GM12874 (cell line): Measurements from ENCODE around the gene ITSN1.

ENCODE experiments used
- TF ChIP-seq, protein P1 (sequence below): IDR thresholded peaks from 2 replicates; pipeline ENCODE4 v1.5.1; 2011; ENCODE audit warnings: low read depth, mild to moderate bottlenecking, control low read depth, low read length, moderate library complexity; ENCODE audit not compliant: insufficient read depth

The ITSN1 gene

DNA sequence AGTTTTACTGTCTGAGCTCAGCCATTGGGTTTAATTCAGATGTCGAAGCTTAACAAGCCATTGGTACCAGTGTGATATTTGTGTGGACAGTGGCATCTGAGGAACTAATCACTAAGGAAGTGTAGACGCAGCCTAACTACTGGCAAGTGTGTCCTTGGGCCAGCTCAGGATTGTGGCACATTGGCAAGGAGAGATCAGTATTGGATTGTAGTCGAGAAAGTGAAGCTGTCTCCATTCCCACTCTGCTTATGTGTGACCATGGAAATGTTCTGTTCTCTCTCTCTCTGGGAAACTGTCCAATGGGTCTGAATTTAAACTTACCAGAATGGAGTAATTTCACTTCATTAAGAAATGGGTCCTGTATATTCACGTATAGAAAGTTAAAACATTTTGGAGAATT, 112.2 kb downstream of the ITSN1 start:
- TF ChIP-seq, protein P1, sequence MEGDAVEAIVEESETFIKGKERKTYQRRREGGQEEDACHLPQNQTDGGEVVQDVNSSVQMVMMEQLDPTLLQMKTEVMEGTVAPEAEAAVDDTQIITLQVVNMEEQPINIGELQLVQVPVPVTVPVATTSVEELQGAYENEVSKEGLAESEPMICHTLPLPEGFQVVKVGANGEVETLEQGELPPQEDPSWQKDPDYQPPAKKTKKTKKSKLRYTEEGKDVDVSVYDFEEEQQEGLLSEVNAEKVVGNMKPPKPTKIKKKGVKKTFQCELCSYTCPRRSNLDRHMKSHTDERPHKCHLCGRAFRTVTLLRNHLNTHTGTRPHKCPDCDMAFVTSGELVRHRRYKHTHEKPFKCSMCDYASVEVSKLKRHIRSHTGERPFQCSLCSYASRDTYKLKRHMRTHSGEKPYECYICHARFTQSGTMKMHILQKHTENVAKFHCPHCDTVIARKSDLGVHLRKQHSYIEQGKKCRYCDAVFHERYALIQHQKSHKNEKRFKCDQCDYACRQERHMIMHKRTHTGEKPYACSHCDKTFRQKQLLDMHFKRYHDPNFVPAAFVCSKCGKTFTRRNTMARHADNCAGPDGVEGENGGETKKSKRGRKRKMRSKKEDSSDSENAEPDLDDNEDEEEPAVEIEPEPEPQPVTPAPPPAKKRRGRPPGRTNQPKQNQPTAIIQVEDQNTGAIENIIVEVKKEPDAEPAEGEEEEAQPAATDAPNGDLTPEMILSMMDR: no peak

DNA sequence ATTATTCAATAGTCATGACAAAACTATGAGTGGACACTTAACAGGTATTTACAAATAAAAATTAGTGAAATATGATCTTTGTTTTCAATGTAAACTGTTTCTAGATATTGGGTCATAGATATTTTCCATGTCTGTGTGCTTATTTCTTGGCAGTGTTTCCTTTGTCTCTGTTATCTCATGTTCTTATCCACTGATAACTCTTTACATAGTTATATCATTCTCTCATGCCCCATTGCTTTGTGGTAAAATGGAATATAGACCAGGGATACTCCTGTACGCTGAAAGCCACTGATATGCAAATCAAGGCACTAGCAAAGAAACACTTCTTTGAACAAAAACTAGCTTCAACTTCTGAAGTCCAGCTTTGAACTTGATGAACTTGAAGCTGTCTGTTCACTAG, 113.1 kb downstream of the ITSN1 start:
- TF ChIP-seq, protein P1: no peak

DNA sequence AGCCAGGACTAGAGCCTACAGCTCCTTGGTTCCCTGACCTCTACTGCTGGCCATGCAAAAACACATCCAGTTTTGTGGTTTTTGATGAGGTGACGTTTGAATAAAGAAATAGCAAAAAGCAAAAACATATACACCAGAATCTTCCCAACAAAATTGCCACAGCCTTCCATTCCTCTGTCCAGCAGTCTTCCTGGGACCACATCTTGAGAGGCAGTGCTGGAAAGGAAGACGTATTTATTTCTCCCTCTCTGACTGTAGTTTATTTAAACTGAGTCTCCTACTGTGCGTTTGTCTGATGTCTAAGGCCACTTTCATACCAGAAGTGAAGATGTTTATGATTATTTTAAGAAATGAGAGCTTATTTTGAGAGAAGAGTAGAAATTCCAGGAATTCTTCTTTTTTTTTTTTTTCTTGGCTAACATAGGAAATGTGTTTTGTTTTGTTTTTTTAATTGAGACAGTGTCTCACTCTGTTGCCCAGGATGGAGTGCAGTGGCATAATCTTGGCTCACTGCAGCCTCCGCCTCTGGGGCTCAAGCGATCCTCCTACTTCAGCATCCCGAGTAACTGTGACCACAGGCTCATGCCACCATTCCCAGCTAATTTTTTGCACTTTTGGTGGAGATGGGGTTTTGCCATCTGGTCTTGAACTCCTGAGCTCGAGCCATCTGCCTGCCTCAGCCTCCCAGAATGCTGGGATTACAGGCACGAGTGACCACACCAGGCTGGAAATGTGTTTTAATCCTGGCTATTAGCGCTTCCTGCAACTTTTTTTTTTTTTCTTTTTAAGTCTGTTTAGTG, 118.5 kb downstream of the ITSN1 start:
- TF ChIP-seq, protein P1: no peak

DNA sequence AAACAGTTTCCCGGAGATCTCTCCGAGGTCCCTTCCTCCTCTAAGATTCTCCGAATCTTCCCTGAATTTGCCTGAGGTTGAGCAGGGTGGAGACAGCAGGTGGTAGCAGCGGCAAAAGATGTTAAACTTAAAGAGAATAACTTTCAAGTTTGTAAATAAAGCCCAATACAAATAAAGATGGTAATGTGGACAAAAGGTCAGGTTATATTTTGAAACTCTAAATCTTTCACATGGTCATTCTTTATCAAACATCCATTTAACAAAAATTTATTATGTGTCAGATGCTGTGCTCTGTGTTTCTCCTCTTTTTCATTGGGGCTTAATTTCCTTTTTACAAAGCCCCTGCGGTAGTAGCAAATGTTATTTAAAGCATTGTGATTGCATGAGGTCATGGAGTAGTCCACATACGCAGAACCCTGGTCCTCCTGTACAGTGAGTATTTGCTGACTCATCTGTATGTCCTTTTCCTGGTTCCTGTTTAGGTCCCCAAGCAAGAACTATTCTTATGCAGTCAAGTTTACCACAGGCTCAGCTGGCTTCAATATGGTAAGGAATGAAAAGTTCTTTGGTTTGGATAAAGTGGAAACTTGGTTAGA, 119.2 kb downstream of the ITSN1 start:
- TF ChIP-seq, protein P1: no peak

DNA sequence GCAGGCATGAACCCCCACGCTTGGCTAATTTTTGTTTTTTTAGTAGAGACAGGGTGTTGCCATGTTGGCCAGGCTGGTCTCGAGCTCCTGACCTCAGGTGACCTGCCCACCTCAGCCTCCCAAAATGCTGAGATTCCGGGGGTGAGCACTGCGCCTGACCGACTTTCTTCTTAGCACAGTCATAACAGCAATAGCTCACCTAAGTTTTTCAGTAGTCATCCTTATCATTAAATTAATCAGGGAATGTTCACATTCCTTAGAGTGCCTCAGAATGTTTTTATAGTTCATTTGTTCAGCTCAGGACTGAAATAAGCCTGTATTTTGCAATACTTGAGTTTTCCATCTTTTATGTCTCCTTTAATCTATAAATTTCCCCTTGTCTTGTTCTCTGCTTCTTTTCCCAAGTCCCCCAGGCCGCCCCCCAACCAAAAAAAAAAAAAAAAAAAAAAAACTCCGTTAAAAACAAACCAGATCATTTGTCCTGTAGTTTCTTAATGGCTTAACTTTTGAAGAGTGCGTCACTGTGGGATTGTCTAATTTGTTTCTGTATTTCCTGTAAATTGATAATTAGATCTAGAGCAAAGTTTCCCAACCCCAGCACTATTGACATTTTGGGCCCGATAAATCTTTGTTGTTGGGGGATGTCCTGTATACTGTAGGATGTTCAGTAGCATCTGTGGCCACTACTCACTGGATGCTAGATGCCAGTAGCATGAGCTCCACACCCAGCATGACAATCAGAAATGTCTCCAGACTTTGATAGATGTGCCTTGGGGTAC, 120.7 kb downstream of the ITSN1 start:
- TF ChIP-seq, protein P1: no peak

DNA sequence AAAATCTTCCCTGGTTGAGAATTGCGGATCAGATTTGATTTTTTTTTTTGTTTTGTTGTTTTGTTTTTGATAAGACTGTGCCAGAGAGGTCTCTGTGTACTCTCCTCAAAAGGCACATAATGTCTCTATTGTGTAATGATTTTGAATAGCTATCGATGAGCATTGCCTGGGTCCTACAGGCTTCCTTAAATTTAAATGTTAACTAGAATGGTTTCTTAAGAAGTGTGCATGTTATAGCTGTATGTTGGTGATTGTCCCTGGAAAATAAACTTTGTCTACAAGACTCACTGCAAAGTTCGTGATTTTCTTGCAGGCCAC, 121.2 kb downstream of the ITSN1 start:
- TF ChIP-seq, protein P1: no peak

DNA sequence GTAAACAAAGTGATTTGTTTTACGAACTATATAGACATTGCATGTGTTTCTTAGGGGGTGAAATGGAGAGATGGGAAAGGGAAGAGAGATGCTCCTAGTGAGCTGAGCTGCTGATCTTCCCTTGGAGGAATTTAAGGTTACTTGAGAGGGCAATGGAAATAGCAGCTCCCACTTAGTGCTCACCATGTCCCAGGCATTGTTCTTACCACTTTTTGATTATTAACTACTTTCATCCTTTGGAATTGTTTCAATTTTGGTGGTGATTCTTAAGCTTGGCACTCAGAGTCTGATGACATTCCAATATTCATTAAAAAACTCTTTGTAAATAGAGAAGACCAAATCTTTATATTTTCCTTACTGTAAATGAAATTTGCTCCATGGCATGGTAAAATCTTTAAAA, 124.9 kb downstream of the ITSN1 start:
- TF ChIP-seq, protein P1: no peak
